Measurements from ENCODE around the gene KCNJ18.
"Not testable (repeated sequence)": the region's sequence is repeated elsewhere in the genome, so short reads cannot be mapped to it uniquely, and the experiment has no call there.

GRCh38 chr17:21744621-21745020, 52.3 kb downstream of the KCNJ18 start:
- TF ChIP-seq CTCF (IDR thresholded peaks at IDR 0.05); POLR2AphosphoS5 (IDR thresholded peaks at IDR 0.05); EP300 (IDR thresholded peaks at IDR 0.05; ENCODE audit: low read depth): not testable (repeated sequence)

Data from transverse colon (tissue), 4 donors.